ENCODE data around the gene FHOD3. TPM values are rescaled to one million over a fixed set of nuclear protein-coding genes. Genes with fewer than 3 reads are reported as not detected.

Gene FHOD3
- total and polyA plus RNA-seq, 2 of the 13 experiments (the other 11 are each of a cell fraction or from before 2014, with no cell fraction given) = 0.07 TPM; not detected in 1

- no peak for TF ChIP-seq NPAS2 (CRISPR knock-in tag; IDR thresholded peaks at IDR 0.05; ENCODE audit: borderline replicate concordance)
Observed at GRCh38 chr18:36389811-36390581, 92.5 kb downstream of the FHOD3 start (continued).

DNA sequence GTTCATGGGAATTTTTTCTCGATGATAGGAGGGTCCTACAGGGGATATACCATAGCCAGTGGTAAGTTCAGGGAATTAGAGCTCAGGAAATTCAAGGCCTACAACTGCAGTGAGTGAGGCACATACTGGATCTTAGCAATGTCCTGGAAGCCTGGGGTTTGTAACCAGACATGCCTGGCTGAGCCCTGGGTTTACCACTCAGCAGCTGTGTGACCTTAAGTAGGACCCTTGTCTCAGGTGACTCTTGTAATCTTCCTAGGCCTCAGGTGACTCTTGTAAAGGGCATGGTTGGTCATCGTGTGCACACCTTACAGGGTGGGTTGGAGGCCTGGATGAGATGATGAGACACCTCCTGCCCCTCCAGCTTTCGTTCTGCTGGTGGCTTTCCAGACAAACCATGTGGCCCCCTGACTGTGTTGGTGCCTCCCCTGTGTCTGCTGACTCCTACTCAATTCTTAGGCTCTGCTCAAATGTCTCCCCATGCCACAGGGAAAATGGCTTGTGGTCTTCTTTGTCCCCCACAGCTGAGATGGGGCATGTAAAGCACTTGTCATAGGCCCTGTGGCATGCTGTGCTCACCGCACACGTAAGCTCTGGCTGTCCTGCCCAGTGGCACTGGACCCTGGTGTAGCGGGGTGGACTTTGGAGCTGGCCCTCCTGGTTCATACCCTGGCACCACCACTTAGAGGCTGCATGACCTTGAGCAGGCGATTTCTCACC lies 94.1 kb downstream of the FHOD3 start:
- BruUV-seq (replicated peaks) = no TSS peak
- TF ChIP-seq TRAFD1 (CRISPR knock-in tag; IDR thresholded peaks at IDR 0.05; ENCODE audit: borderline replicate concordance) = no peak
- no peak for TF ChIP-seq ZNF678 (CRISPR knock-in tag; IDR thresholded peaks at IDR 0.05)
- no peak for TF ChIP-seq ZC3H4 (CRISPR knock-in tag; IDR thresholded peaks at IDR 0.05; ENCODE audit: borderline replicate concordance)
- TF ChIP-seq ZNF432 (CRISPR knock-in tag; IDR thresholded peaks at IDR 0.05; ENCODE audit: borderline replicate concordance) = no peak
- TF ChIP-seq ARID4A (CRISPR knock-in tag; IDR thresholded peaks at IDR 0.05; ENCODE audit: borderline replicate concordance) = no peak
- TF ChIP-seq SMC3 (IDR thresholded peaks at IDR 0.05; ENCODE audit: low read length) = no peak
- no peak for TF ChIP-seq ZNF225 (CRISPR knock-in tag; IDR thresholded peaks at IDR 0.05)
- no peak for TF ChIP-seq ZNF343 (CRISPR knock-in tag; IDR thresholded peaks at IDR 0.05)
- no peak for TF ChIP-seq MZF1 (CRISPR knock-in tag; IDR thresholded peaks at IDR 0.05; ENCODE audit: borderline replicate concordance)
- no peak for TF ChIP-seq RARA (CRISPR knock-in tag; IDR thresholded peaks at IDR 0.05)
- no peak for TF ChIP-seq ATF7 (IDR thresholded peaks at IDR 0.05)
- no peak for TF ChIP-seq ATF7 (CRISPR knock-in tag; IDR thresholded peaks at IDR 0.05)
- TF ChIP-seq REXO4 (CRISPR knock-in tag; IDR thresholded peaks at IDR 0.05; ENCODE audit: borderline replicate concordance) = no peak
- no peak for TF ChIP-seq ZNF564 (CRISPR knock-in tag; IDR thresholded peaks at IDR 0.05)
- no peak for TF ChIP-seq ERF (CRISPR knock-in tag; IDR thresholded peaks at IDR 0.05)
- TF ChIP-seq POLR2AphosphoS5 (IDR thresholded peaks at IDR 0.05; ENCODE audit: low read depth, low read length) = no peak

More for the DNA sequence above, 94.1 kb downstream of the FHOD3 start:
- H4K20me1 ChIP-seq (ENCODE audit: insufficient read depth, low read length) = no peaks in the 10 kb centered on the region
- WGBS (ENCODE audit: low lambda C conversion rate) = 0% methylated on average over 1 of the region's 7 CpGs
- DNase-seq (ENCODE audit: low spot score) = no peak
- no peaks in the 10 kb centered on the region for H3K36me3 ChIP-seq (replicated peaks in 1 of 2; ENCODE audit: control insufficient read depth in 1 of 2, insufficient read depth in 2 of 2, low read length in 2 of 2)
- no peaks in the 10 kb centered on the region for H3K79me2 ChIP-seq (ENCODE audit: insufficient read depth, low read length)
- FAIRE-seq = no peak
- ChIA-PET CTCF (ENCODE audit: low intra/inter-chr PET ratio, low total read pairs) (no interaction called here), POLR2A (no interaction called here)
- intact Hi-C loops (cut with micrococcal nuclease; ENCODE audit: unreplicated experiment) = no loop called here
- no peak for ATAC-seq
- H3K9ac ChIP-seq (ENCODE audit: insufficient read depth, low read depth, low read length) = no peak overlapping the region
- H3K27ac ChIP-seq (ENCODE audit: extremely low read length, insufficient read depth, low read length) = no peak overlapping the region
- H3K4me1 ChIP-seq (ENCODE audit: insufficient read depth, low read length) = no peaks in the 10 kb centered on the region
- no peak overlapping the region for H3K4me3 ChIP-seq (replicated peaks in 1 of 3; ENCODE audit: insufficient read depth in 1 of 3, low read depth in 2 of 3, low read length in 3 of 3)
- H3K9me3 ChIP-seq (ENCODE audit: low read length) = peaks cover 10% of the 10 kb centered on the region
- no peak overlapping the region for H3K4me2 ChIP-seq (ENCODE audit: low read depth, low read length)
- in situ Hi-C loops (cut with HindIII; ENCODE audit: extremely low pct_ligation_motif_present, low pct_unique_long_range_greater_than_20kb) = no loop called here
- peaks cover 0 to under 1% of the 10 kb centered on the region in 2 experiments; a peak in 1 of 5 replicates for H3K27me3 ChIP-seq (ENCODE audit: control insufficient read depth in 1 of 2, insufficient read depth in 2 of 2, low read length in 2 of 2)
- no peak overlapping the region for H2AFZ ChIP-seq (ENCODE audit: low read length)

All from HepG2 (cell line).